ENCODE results near the gene SEPTIN12.

- TF ChIP-seq CTCF (IDR thresholded peaks at IDR 0.05; ENCODE audit: poor library complexity, severe bottlenecking): no peak
- TF ChIP-seq EZH2 (IDR thresholded peaks at IDR 0.05; ENCODE audit: borderline replicate concordance, insufficient read depth, low read length, poor library complexity, severe bottlenecking): no peak
- no peak for TF ChIP-seq TAF1 (IDR thresholded peaks at IDR 0.05; ENCODE audit: low read depth)
- TF ChIP-seq POLR2AphosphoS5 (IDR thresholded peaks at IDR 0.05): no peak
These were observed 4.2 kb downstream of the SEPTIN12 start for GRCh38 chr16:4783951-4784336.

Data from neural cell (in vitro differentiated cells).